K562 (cell line): ENCODE data around the gene ARID3A. TPM values are rescaled to one million over a fixed set of nuclear protein-coding genes. Genes with fewer than 3 reads are reported as not detected.

Experiments used
- ARID1B ChIP-seq: fragments of 450-650 bp; IDR thresholded peaks from 2 replicates; pipeline ENCODE4 v1.6.1; 2016; ENCODE audit warnings: antibody characterized with exemption, mild to moderate bottlenecking, inconsistent platforms
- CEBPG ChIP-seq, 3 experiments: fragments of 200-800 bp in 1 of 3; sonication (Bioruptor generic) in 1 of 3; sonication (generic) in 1 of 3; formaldehyde crosslinking in 1 of 3; IDR thresholded peaks in 2 of 3; conservative IDR thresholded peaks in 1 of 3; 2 replicates each; pipeline versions ENCODE4 v1.6.1 to v1.8.0; 2016 to 2022; ENCODE audit warnings: missing compliant biosample characterization in 2 of 3, missing genetic modification characterization in 2 of 3, mild to moderate bottlenecking in 1 of 3, missing genetic modification reagents in 1 of 3
- CREBBP ChIP-seq: IDR thresholded peaks from one replicate; pipeline ENCODE4 v1.6.1; 2012; ENCODE audit warnings: low read depth, mild to moderate bottlenecking, control low read depth, inconsistent platforms, low read length
- ETV1 ChIP-seq: fragments of 450-650 bp; conservative IDR thresholded peaks from 2 replicates; pipeline ENCODE4 v1.6.1; 2016; ENCODE audit warnings: missing genetic modification characterization, control low read depth, low read depth, missing compliant biosample characterization
- FOXK1 ChIP-seq: sonication (generic); formaldehyde crosslinking; IDR thresholded peaks from 2 replicates; pipeline ENCODE4 v1.8.0; 2022; ENCODE audit warnings: missing genetic modification reagents, mild to moderate bottlenecking, borderline replicate concordance
- HDAC6 ChIP-seq: IDR thresholded peaks from 2 replicates; pipeline ENCODE4 v1.6.1; 2012; ENCODE audit warnings: low read depth, mild to moderate bottlenecking, control low read depth, inconsistent platforms, low read length, moderate library complexity
- LARP7 ChIP-seq: fragments of 450-650 bp; IDR thresholded peaks from 2 replicates; pipeline ENCODE4 v1.6.1; 2016
- MITF ChIP-seq: IDR thresholded peaks from 2 replicates; pipeline ENCODE4 v1.6.1; 2014; ENCODE audit warnings: antibody characterized with exemption
- MTA3 ChIP-seq: fragments of 450-650 bp; formaldehyde crosslinking; IDR thresholded peaks from 2 replicates; pipeline ENCODE4 v1.6.1; 2017; ENCODE audit warnings: mild to moderate bottlenecking, borderline replicate concordance
- MXI1 ChIP-seq: IDR thresholded peaks from 2 replicates; pipeline ENCODE4 v1.6.1; 2011; ENCODE audit warnings: low read depth, mild to moderate bottlenecking, improper control_type of control experiment, low read length
- NELFE ChIP-seq: IDR thresholded peaks from 2 replicates; pipeline ENCODE4 v1.6.1; 2011; ENCODE audit warnings: mild to moderate bottlenecking; ENCODE audit not compliant: insufficient read depth, insufficient read length
- PURB ChIP-seq: sonication (generic); formaldehyde crosslinking; IDR thresholded peaks from 2 replicates; pipeline ENCODE4 v1.9.0; 2021; ENCODE audit warnings: low read depth, mild to moderate bottlenecking, missing genetic modification reagents
- RBM15 ChIP-seq: fragments of 200-400 bp; formaldehyde crosslinking; IDR thresholded peaks from 2 replicates; pipeline ENCODE4 v1.6.1; 2018; ENCODE audit warnings: mild to moderate bottlenecking, low read length, moderate library complexity; ENCODE audit not compliant: insufficient read depth
- RNF2 ChIP-seq: sonication (generic); IDR thresholded peaks from 2 replicates; pipeline ENCODE4 v1.6.1; 2016
- TFAP4 ChIP-seq: sonication (generic); formaldehyde crosslinking; IDR thresholded peaks from 2 replicates; pipeline ENCODE4 v1.8.0; 2022; ENCODE audit warnings: missing genetic modification reagents, mild to moderate bottlenecking, moderate library complexity, borderline replicate concordance
- ZBTB17 ChIP-seq: fragments of 450-650 bp; formaldehyde crosslinking; IDR thresholded peaks from 2 replicates; pipeline ENCODE4 v1.4.0; 2020; ENCODE audit warnings: mild to moderate bottlenecking
- ZFX ChIP-seq: sonication (generic); formaldehyde crosslinking; IDR thresholded peaks from 2 replicates; pipeline ENCODE4 v1.8.0; 2022; ENCODE audit warnings: mild to moderate bottlenecking, missing genetic modification reagents, moderate library complexity
- ZNF143 ChIP-seq: sonication (generic); formaldehyde crosslinking; IDR thresholded peaks from 2 replicates; pipeline ENCODE4 v1.9.0; 2022; ENCODE audit warnings: mild to moderate bottlenecking, missing genetic modification reagents
- ZNF165 ChIP-seq: fragments of 250-450 bp; sonication (Bioruptor Pico); IDR thresholded peaks from 2 replicates; pipeline ENCODE4 v1.4.0; 2020; ENCODE audit warnings: borderline replicate concordance
- ZNF589 ChIP-seq: fragments of 200-800 bp; sonication (Bioruptor generic); IDR thresholded peaks from 2 replicates; pipeline ENCODE4 v1.6.1; 2016; ENCODE audit warnings: low read depth, missing genetic modification characterization, missing compliant biosample characterization
- polyA plus RNA-seq, 8 experiments: library from polyadenylated mRNA; depleted of rRNA in 4 of 8; stranded (reverse) in 5 of 8; unstranded in 3 of 8; fragments of >200 nt; fragmentation: Nextera tagmentation in 2 of 8; fragmentation: Illumina TruSeq in 1 of 8; extraction: Ambion mirVana in 2 of 8; extraction: Trizol in 1 of 8; gene quantifications; 2 replicates each; pipeline versions ENCODE4 v1.2.1 to v1.2.3, GENCODE V29; 2011 to 2014; ENCODE audit warnings: inconsistent platforms in 1 of 8, missing spikeins in 1 of 8
- total RNA-seq, 7 experiments: library from RNA; depleted of rRNA in 6 of 7; stranded (reverse); fragments of >200 nt in 6 of 7; fragmentation: Illumina TruSeq in 2 of 7; extraction: Trizol in 2 of 7; gene quantifications; 2 replicates each; pipeline versions ENCODE4 v1.2.1 to v1.2.3, GENCODE V29; 2011 to 2021; ENCODE audit warnings: low replicate concordance in 1 of 7
- TF ChIP-seq, protein P1 (sequence below): fragments of 450-650 bp; formaldehyde crosslinking; IDR thresholded peaks from 2 replicates; pipeline ENCODE4 v1.4.0; 2020; ENCODE audit warnings: mild to moderate bottlenecking, moderate library complexity
- TF ChIP-seq, protein P2 (sequence below): sonication (generic); formaldehyde crosslinking; IDR thresholded peaks from 2 replicates; pipeline ENCODE4 v1.8.0; 2022; ENCODE audit warnings: mild to moderate bottlenecking, missing genetic modification reagents

The ARID3A gene
- total and polyA plus RNA-seq, 9 of the 15 experiments (the other 6 are each of a cell fraction or from before 2014, with no cell fraction given), result 1.4 to 118 (median 31.2) TPM

GRCh38 chr19:892894-893689 lies 32.7 kb upstream of the ARID3A start, which contains the start of the genes MED16 and RNU6-9 (continued):
- TF ChIP-seq, protein P1, sequence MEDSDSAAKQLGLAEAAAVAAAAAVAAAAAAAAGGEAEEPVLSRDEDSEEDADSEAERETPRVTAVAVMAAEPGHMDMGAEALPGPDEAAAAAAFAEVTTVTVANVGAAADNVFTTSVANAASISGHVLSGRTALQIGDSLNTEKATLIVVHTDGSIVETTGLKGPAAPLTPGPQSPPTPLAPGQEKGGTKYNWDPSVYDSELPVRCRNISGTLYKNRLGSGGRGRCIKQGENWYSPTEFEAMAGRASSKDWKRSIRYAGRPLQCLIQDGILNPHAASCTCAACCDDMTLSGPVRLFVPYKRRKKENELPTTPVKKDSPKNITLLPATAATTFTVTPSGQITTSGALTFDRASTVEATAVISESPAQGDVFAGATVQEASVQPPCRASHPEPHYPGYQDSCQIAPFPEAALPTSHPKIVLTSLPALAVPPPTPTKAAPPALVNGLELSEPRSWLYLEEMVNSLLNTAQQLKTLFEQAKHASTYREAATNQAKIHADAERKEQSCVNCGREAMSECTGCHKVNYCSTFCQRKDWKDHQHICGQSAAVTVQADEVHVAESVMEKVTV (CRISPR knock-in tag), result peak; percentile 35; the same call in 1 of the 2 replicates
- no peak for TF ChIP-seq MITF
- no peak for TF ChIP-seq CREBBP
- TF ChIP-seq, protein P2, sequence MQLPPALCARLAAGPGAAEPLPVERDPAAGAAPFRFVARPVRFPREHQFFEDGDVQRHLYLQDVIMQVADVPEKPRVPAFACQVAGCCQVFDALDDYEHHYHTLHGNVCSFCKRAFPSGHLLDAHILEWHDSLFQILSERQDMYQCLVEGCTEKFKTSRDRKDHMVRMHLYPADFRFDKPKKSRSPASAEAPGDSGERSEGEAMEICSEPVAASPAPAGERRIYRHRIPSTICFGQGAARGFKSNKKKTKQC, result peak; percentile 55; the same call in 1 of the 2 replicates
- TF ChIP-seq ETV1, result no peak
- no peak for TF ChIP-seq RNF2
- no peak for TF ChIP-seq ZNF589 (CRISPR knock-in tag)
- TF ChIP-seq MTA3, result no peak
- TF ChIP-seq TFAP4 (CRISPR knock-in tag), result no peak; the same call in 1 of the 2 replicates
- no peak for TF ChIP-seq ARID1B
- TF ChIP-seq RBM15, result no peak
- TF ChIP-seq LARP7, result no peak
- peak; percentile 85 for TF ChIP-seq ZNF143
- TF ChIP-seq ZBTB17, result peak; percentile 38; the same call in 1 of the 2 replicates
- no peak for TF ChIP-seq ZNF165
- TF ChIP-seq HDAC6, result no peak
- peak; percentile 47; the same call in 1 of the 2 replicates for TF ChIP-seq MXI1
- TF ChIP-seq CEBPG (CRISPR knock-in tag; IDR thresholded peaks at IDR 0.05), result no peak
- no peak for TF ChIP-seq CEBPG (tag; conservative IDR thresholded peaks at IDR 0.05 in 1 of 2, IDR thresholded peaks at IDR 0.05 in 1 of 2)
- peak; percentile 78 for TF ChIP-seq ZFX (CRISPR knock-in tag)
- TF ChIP-seq NELFE, result no peak
- TF ChIP-seq PURB (CRISPR knock-in tag), result no peak
- no peak for TF ChIP-seq FOXK1
